Body of pancreas (tissue), 4 donors: ENCODE data around the gene SYT9.

Experiments used
- CTCF ChIP-seq, 7 experiments: fragments of 450-650 bp in 4 of 7; fragments of 200-600 bp in 3 of 7; sonication (generic) in 3 of 7; IDR thresholded peaks; one replicate each; pipeline ENCODE4 v1.5.1; 2016 to 2019; ENCODE audit warnings: antibody characterized with exemption in 7 of 7
- POLR2A ChIP-seq, 3 donors: fragments of 450-650 bp; IDR thresholded peaks; one replicate each; pipeline ENCODE4 v1.6.1; 2016; ENCODE audit warnings: antibody characterized with exemption in 3 of 3, mild to moderate bottlenecking in 2 of 3

- TF ChIP-seq CTCF (IDR thresholded peaks at IDR 0.05) (no peak), POLR2A (IDR thresholded peaks at IDR 0.05) (no peak)
Observed at GRCh38 chr11:7428196-7428595, 176.5 kb downstream of the SYT9 start.
